Activated naive CD8-positive, alpha-beta T cell (primary cell): Measurements from ENCODE around the gene UGT1A3.

ENCODE experiments used
- H3K27ac Mint-ChIP-seq: one replicate; pipeline ENCODE4 v1.8.0; 2021; ENCODE audit warnings: mixed read lengths
- H3K27me3 Mint-ChIP-seq: one replicate; pipeline ENCODE4 v1.8.0; 2021; ENCODE audit warnings: mixed read lengths
- H3K36me3 Mint-ChIP-seq: one replicate; pipeline ENCODE4 v1.8.0; 2021; ENCODE audit warnings: mixed read lengths
- H3K4me1 Mint-ChIP-seq: one replicate; pipeline ENCODE4 v1.8.0; 2021; ENCODE audit warnings: low read depth, mixed read lengths
- H3K4me3 Mint-ChIP-seq: one replicate; pipeline ENCODE4 v1.8.0; 2021; ENCODE audit warnings: mild to moderate bottlenecking, mixed read lengths
- H3K9me3 Mint-ChIP-seq: one replicate; pipeline ENCODE4 v1.8.0; 2021; ENCODE audit warnings: low read depth, mixed read lengths

The UGT1A3 gene

DNA sequence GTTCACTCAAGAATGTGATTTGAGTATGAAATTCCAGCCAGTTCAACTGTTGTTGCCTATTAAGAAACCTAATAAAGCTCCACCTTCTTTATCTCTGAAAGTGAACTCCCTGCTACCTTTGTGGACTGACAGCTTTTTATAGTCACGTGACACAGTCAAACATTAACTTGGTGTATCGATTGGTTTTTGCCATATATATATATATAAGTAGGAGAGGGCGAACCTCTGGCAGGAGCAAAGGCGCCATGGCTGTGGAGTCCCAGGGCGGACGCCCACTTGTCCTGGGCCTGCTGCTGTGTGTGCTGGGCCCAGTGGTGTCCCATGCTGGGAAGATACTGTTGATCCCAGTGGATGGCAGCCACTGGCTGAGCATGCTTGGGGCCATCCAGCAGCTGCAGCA, 31.2 kb downstream of the UGT1A3 start, which contains the start of gene UGT1A1:
Gene UGT1A1, plus strand, starts transcription at position 228 of the 400 bp plus-strand sequence. Its CDS starts 18 bp downstream, at position 246.
- Mint-ChIP-seq H3K27me3 (peaks cover 5% of the 10 kb centered on the region), H3K36me3 (no peaks in the 10 kb centered on the region), H3K4me1 (no peaks in the 10 kb centered on the region), H3K9me3 (no peaks in the 10 kb centered on the region), H3K4me3 (no peak within 1 kb of the TSS), H3K27ac (no peak within 1 kb of the TSS)

DNA sequence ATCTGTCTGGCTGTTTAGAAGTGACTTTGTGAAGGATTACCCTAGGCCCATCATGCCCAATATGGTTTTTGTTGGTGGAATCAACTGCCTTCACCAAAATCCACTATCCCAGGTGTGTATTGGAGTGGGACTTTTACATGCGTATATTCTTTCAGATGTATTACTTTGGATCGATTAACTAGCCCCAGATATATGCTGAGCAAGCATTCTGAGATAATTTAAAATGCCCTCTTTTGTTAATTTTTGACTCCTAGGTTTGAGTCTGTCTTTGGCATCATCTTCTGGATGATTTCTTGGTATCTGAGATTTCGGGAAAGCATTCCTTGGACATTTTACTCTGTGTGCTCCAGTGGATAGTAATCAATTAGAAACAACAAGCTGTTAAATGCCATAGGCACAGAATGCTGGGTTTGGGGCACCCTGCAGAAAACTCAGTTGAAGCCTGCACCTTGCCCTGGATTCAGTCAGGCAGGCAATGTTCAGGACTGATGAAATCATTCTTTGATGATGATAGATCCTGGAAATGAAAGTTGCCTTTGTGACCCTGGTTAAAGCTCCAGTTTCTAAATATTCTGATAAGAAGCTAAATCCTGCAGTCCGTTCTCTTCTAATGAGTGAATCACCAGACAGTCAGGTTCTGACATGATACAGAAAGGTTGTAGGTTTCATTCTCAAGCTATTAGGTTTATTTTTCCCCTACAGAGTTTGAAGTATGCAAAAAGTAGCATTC, 32.4 kb downstream of the UGT1A3 start:
- Mint-ChIP-seq H3K4me3 (no peak overlapping the region), H3K27ac (no peak overlapping the region), H3K36me3 (no peaks in the 10 kb centered on the region), H3K4me1 (no peaks in the 10 kb centered on the region), H3K27me3 (peaks cover 7% of the 10 kb centered on the region), H3K9me3 (no peaks in the 10 kb centered on the region)

DNA sequence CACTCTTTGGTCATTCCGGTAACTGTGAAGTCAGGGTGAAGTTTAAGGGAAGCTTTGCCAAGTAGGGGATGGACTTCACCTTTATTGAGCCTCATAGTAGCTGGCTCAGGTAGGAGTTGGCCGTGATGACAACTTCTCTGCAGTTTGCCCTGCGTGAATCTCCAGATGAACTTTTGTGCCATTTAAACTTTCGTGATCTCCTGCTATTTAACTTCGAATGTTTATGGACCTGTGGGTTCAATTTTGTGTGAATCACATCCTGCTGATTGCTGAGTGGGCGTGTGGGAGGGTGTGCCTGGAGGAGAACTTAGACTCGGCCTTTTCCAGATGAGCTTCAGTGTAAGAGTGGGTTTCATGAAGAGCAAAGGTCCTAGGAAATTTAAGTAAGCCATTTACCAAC, 35.4 kb downstream of the UGT1A3 start:
- Mint-ChIP-seq H3K36me3 (no peaks in the 10 kb centered on the region), H3K9me3 (no peaks in the 10 kb centered on the region), H3K27ac (no peak overlapping the region), H3K4me1 (no peaks in the 10 kb centered on the region), H3K27me3 (peaks cover 13% of the 10 kb centered on the region), H3K4me3 (no peak overlapping the region)

DNA sequence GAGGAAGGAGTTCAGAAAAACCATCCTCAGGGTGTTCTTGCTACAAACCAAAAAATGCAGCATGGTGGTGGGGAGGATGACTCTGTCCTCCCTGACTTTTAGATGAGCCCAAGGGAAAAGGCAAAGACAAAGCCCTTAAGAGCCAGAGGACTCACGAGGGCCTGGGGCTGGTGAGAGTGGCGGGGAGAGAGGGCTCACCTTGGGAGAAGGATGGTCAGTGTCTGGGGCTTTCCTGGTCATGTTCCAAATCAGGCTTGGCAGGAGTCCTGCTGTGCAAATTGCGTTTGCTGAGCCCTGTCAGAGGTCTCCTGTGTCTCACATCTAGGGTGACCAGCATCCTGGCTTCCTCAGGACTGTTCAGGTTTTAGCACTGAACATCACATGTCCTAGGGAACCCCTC, 35.9 kb downstream of the UGT1A3 start:
- Mint-ChIP-seq H3K4me1 (no peaks in the 10 kb centered on the region), H3K27me3 (peaks cover 13% of the 10 kb centered on the region)

DNA sequence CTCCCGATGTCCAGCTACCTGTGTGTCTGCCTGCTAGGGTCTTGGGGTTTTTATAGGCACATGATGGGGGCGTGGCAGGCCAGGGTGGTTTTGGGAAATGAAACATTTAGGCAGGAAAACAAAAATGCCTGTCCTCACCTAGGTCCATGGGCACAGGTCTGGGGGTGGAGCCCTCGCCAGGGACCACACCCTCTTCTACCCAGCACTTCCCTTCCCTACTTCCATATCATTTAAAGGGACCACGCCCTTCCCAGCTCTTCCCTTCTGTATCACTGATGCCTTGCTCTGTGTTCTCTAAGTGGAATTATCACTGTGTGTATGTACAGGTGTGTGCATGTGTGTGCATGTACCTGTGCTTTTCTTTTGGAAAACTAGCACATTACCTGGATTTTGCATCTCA, 37.6 kb downstream of the UGT1A3 start:
- no peaks in the 10 kb centered on the region for H3K36me3 Mint-ChIP-seq
- no peaks in the 10 kb centered on the region for H3K4me1 Mint-ChIP-seq
- H3K27me3 Mint-ChIP-seq, result peaks cover 15% of the 10 kb centered on the region
- H3K27ac Mint-ChIP-seq, result no peak overlapping the region
- no peaks in the 10 kb centered on the region for H3K9me3 Mint-ChIP-seq
- no peak overlapping the region for H3K4me3 Mint-ChIP-seq

More for the DNA sequence above, 35.9 kb downstream of the UGT1A3 start:
- Mint-ChIP-seq H3K9me3 (no peaks in the 10 kb centered on the region), H3K27ac (no peak overlapping the region), H3K4me3 (no peak overlapping the region), H3K36me3 (no peaks in the 10 kb centered on the region)

DNA sequence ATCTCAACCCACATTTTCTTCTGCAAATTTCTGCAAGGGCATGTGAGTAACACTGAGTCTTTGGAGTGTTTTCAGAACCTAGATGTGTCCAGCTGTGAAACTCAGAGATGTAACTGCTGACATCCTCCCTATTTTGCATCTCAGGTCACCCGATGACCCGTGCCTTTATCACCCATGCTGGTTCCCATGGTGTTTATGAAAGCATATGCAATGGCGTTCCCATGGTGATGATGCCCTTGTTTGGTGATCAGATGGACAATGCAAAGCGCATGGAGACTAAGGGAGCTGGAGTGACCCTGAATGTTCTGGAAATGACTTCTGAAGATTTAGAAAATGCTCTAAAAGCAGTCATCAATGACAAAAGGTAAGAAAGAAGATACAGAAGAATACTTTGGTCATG, 39.2 kb downstream of the UGT1A3 start:
- Mint-ChIP-seq H3K4me3 (no peak overlapping the region), H3K4me1 (no peaks in the 10 kb centered on the region), H3K27me3 (peaks cover 15% of the 10 kb centered on the region), H3K9me3 (no peaks in the 10 kb centered on the region), H3K27ac (no peak overlapping the region), H3K36me3 (no peaks in the 10 kb centered on the region)

DNA sequence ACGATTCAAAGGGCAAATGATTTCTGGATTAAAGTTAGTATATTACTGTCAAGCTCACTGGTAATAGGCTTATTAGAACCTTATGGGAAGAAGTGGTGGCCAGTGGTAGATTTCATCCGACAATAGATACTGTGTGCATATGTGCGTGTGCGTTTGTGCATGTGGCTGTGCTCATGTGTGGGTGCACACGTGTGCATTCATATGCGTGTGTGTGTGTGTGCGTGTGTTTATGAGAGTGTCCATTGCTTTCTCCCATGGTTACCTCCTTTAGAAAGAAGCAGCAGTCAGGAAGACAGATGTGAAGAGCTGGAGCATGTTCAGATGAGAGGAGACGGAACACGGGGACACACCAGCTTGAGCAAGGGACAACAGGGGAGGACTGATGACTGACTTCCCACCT, 40.4 kb downstream of the UGT1A3 start:
- no peaks in the 10 kb centered on the region for H3K4me1 Mint-ChIP-seq
- no peaks in the 10 kb centered on the region for H3K36me3 Mint-ChIP-seq
- no peaks in the 10 kb centered on the region for H3K9me3 Mint-ChIP-seq
- peaks cover 9% of the 10 kb centered on the region for H3K27me3 Mint-ChIP-seq
- H3K4me3 Mint-ChIP-seq, result no peak overlapping the region
- no peak overlapping the region for H3K27ac Mint-ChIP-seq

DNA sequence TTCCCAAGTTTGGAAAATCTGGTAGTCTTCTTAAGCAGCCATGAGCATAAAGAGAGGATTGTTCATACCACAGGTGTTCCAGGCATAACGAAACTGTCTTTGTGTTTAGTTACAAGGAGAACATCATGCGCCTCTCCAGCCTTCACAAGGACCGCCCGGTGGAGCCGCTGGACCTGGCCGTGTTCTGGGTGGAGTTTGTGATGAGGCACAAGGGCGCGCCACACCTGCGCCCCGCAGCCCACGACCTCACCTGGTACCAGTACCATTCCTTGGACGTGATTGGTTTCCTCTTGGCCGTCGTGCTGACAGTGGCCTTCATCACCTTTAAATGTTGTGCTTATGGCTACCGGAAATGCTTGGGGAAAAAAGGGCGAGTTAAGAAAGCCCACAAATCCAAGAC, 43.3 kb downstream of the UGT1A3 start:
- Mint-ChIP-seq H3K4me1 (no peaks in the 10 kb centered on the region), H3K9me3 (peaks cover 9% of the 10 kb centered on the region), H3K27ac (no peak overlapping the region), H3K36me3 (no peaks in the 10 kb centered on the region), H3K27me3 (peaks cover 7% of the 10 kb centered on the region), H3K4me3 (no peak overlapping the region)

DNA sequence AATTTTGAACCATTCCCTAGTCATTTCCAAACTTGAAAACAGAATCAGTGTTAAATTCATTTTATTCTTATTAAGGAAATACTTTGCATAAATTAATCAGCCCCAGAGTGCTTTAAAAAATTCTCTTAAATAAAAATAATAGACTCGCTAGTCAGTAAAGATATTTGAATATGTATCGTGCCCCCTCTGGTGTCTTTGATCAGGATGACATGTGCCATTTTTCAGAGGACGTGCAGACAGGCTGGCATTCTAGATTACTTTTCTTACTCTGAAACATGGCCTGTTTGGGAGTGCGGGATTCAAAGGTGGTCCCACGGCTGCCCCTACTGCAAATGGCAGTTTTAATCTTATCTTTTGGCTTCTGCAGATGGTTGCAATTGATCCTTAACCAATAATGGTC, 43.7 kb downstream of the UGT1A3 start:
- H3K36me3 Mint-ChIP-seq, result no peaks in the 10 kb centered on the region

DNA sequence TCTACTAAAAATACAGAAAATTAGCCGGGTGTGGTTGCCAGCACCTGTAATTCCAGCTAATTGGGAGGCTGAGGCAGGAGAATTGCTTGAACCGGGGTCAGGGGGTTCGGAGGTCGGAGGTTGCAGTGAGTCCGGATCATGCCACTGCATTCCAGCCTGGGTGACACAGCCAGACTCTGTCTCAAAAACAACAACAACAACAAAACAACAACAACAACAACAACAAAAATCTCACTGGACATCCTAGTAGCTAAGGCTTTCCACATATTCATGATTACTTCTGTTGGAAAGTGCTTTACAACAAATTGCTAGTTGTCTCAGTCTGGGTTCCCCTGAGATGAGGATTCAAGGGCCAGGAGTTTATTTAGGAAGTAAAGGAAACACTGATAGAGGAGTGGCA, 45.0 kb downstream of the UGT1A3 start:
- H3K4me3 Mint-ChIP-seq, result no peak overlapping the region
- no peaks in the 10 kb centered on the region for H3K36me3 Mint-ChIP-seq
- no peak overlapping the region for H3K27ac Mint-ChIP-seq
- no peaks in the 10 kb centered on the region for H3K4me1 Mint-ChIP-seq
- H3K27me3 Mint-ChIP-seq, result peaks cover 5% of the 10 kb centered on the region
- H3K9me3 Mint-ChIP-seq, result peaks cover 9% of the 10 kb centered on the region

More for the DNA sequence above, 43.7 kb downstream of the UGT1A3 start:
- H3K4me3 Mint-ChIP-seq, result no peak overlapping the region
- no peak overlapping the region for H3K27ac Mint-ChIP-seq
- peaks cover 9% of the 10 kb centered on the region for H3K9me3 Mint-ChIP-seq
- no peaks in the 10 kb centered on the region for H3K4me1 Mint-ChIP-seq
- peaks cover 7% of the 10 kb centered on the region for H3K27me3 Mint-ChIP-seq

DNA sequence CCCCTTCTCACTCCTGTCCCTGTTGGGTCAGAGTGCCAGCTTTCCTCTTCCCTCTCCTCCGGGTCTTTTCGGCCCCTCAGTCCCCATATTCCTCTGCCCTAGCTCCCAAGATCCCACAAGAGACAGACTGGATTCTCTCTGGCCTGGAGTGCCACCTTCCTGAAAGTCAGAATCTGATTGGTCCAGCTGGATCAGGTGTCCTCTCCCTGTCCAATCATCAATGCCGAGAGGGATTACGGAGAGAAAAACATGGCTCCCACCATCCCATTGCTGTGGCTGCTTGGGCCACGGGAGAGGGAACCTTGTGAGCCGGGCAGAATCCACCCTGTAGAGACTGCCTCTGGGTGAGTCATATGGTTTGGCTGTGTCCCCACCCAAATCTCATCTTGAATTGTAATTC, 46.6 kb downstream of the UGT1A3 start:
- Mint-ChIP-seq H3K4me1 (no peaks in the 10 kb centered on the region), H3K27ac (no peak overlapping the region), H3K9me3 (peaks cover 9% of the 10 kb centered on the region), H3K27me3 (peaks cover 7% of the 10 kb centered on the region), H3K4me3 (no peak overlapping the region), H3K36me3 (no peaks in the 10 kb centered on the region)

DNA sequence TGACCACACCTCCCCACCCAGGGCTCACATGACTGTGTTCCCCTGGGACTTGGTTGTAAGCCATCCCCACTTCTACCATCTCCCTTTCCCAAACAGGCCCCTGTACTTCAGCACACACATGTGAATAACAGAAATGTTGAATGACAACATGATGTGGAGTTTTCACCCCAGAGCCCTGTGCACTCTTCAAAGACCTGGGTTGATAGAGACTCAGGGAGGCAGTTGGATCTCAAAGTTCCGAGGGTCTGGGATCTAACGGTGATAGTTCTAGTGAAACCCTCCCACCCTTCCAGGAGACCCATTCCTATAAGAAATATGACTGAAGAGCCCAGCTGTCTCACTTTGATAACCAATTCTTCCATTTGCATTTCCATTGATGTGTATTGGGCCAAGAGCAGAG, 49.2 kb downstream of the UGT1A3 start, which contains the start of gene MROH2A:
Gene MROH2A, plus strand, starts transcription at position 301 of the 400 bp plus-strand sequence. CDS start 1,029 bp downstream, outside the sequence.
- peaks cover 7% of the 10 kb centered on the region for H3K27me3 Mint-ChIP-seq
- H3K27ac Mint-ChIP-seq, result no peak within 1 kb of the TSS
- no peaks in the 10 kb centered on the region for H3K4me1 Mint-ChIP-seq
- H3K9me3 Mint-ChIP-seq, result peaks cover 17% of the 10 kb centered on the region
- no peak within 1 kb of the TSS for H3K4me3 Mint-ChIP-seq
- H3K36me3 Mint-ChIP-seq, result peaks cover 3% of the 10 kb centered on the region

DNA sequence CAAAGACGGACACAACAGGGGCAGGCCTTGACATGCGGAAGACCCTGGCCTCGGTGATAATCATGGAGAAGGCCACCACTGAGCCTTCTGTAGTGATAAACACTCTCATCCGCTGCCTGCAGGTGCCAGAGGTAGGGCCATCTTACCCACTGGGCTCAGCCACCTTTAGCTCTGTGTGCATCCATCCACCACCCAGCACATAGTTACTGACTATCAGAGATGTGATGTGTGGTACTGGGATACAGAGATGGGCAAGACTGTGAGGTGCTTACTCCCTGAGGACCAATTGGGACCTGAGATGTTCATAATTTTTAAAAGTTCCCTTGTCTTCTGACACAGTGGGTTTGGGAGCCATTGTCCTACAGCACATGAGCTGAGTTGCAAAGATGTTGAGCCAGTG, 50.9 kb downstream of the UGT1A3 start:
- Mint-ChIP-seq H3K27ac (no peak overlapping the region), H3K27me3 (peaks cover 10% of the 10 kb centered on the region), H3K36me3 (peaks cover 3% of the 10 kb centered on the region), H3K4me3 (no peak overlapping the region), H3K9me3 (peaks cover 17% of the 10 kb centered on the region), H3K4me1 (no peaks in the 10 kb centered on the region)

DNA sequence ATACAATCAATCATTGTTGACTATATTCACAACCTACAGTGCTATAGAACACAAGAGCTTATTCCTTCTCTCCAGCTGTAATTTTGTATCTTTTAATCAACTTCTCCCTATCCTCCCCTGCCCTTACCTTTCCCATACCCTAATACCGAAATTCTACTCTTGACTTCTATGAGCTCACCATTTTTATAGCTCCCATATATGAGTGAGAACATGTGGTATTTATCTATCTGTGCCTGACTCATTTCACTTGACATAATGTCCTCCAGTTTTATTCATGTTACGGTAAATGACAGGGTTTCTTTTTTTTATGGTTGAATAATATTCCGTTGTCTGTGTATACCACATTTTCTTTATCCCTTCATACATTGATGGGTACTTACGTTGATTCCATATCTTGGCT, 51.9 kb downstream of the UGT1A3 start:
- H3K4me3 Mint-ChIP-seq, result no peak overlapping the region
- no peak overlapping the region for H3K27ac Mint-ChIP-seq
- peaks cover 8% of the 10 kb centered on the region for H3K27me3 Mint-ChIP-seq
- H3K4me1 Mint-ChIP-seq, result no peaks in the 10 kb centered on the region
- peaks cover 3% of the 10 kb centered on the region for H3K36me3 Mint-ChIP-seq
- peaks cover 16% of the 10 kb centered on the region for H3K9me3 Mint-ChIP-seq

DNA sequence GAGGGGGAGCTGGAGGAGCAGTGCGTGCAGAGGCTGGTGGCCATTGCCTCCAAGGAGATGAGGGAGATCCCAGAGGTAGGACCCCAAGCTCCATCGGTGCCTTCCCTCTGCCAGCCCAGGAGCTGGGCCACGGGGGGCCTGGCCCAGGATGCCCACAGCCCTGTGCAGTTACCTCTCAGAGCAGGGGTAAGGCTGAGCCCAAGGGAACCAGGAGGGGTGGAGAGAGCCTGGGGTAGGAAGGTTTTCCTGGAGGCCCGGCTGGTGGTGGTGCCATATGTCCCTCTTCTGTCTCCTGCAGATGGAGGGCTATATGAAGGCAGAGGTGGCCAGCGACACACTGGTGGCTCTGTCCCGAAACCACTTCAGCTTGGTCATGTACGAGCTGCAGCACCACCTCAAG, 60.7 kb downstream of the UGT1A3 start:
- Mint-ChIP-seq H3K4me1 (no peaks in the 10 kb centered on the region), H3K27ac (no peak overlapping the region), H3K9me3 (no peaks in the 10 kb centered on the region), H3K4me3 (no peak overlapping the region), H3K27me3 (peaks cover 5% of the 10 kb centered on the region), H3K36me3 (no peaks in the 10 kb centered on the region)
